ENCODE results near the gene LIM2.

LIM2 gene

DNA sequence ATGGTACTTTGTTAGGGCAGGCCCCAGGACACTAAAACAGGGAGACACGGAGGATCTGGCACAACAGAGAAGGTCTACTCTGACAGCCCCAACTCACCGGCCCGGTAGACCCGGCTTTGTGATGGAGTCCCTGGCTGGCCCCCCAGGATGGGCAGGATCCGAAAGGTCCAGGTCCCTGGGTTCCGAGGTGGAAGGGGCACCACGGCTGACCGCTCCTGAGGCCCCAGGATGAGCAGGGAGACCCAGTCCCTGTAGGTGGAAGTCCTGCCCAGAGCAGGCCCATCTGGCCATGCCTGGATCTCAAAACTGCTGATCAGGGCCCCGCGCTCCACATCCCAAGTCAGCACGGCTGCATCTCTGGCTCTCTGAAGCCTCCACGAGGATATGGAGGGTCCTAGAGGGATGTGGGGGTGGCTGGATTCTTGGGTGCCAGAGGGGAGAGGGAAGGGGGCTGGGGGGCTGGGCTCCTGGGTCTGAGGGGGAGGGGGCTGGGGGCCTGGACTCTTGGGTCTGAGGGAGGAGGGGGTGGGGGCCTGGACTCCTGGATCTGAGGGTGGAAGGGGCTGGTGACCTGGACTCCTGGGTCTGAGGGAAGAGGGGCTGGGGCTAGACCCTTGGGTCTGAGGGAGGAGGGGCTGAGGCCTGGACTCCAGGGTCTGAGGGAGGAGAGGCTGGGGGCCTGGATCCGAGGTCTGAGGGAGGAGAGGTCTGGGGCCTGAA is 50.5 kb downstream of the LIM2 start:
- Mint-ChIP-seq H3K9me3 (peaks cover 5% of the 10 kb centered on the region), H3K27me3 (ENCODE audit: low read depth, poor library complexity) (peaks cover 20% of the 10 kb centered on the region), H3K36me3 (ENCODE audit: low read depth) (peaks cover 4% of the 10 kb centered on the region), H3K27ac (no peak overlapping the region), H3K4me3 (no peak overlapping the region), H3K4me1 (peaks cover 28% of the 10 kb centered on the region)
- TF ChIP-seq, protein P1, sequence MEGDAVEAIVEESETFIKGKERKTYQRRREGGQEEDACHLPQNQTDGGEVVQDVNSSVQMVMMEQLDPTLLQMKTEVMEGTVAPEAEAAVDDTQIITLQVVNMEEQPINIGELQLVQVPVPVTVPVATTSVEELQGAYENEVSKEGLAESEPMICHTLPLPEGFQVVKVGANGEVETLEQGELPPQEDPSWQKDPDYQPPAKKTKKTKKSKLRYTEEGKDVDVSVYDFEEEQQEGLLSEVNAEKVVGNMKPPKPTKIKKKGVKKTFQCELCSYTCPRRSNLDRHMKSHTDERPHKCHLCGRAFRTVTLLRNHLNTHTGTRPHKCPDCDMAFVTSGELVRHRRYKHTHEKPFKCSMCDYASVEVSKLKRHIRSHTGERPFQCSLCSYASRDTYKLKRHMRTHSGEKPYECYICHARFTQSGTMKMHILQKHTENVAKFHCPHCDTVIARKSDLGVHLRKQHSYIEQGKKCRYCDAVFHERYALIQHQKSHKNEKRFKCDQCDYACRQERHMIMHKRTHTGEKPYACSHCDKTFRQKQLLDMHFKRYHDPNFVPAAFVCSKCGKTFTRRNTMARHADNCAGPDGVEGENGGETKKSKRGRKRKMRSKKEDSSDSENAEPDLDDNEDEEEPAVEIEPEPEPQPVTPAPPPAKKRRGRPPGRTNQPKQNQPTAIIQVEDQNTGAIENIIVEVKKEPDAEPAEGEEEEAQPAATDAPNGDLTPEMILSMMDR (IDR thresholded peaks at IDR 0.05) = no peak
- no peak for DNase-seq

DNA sequence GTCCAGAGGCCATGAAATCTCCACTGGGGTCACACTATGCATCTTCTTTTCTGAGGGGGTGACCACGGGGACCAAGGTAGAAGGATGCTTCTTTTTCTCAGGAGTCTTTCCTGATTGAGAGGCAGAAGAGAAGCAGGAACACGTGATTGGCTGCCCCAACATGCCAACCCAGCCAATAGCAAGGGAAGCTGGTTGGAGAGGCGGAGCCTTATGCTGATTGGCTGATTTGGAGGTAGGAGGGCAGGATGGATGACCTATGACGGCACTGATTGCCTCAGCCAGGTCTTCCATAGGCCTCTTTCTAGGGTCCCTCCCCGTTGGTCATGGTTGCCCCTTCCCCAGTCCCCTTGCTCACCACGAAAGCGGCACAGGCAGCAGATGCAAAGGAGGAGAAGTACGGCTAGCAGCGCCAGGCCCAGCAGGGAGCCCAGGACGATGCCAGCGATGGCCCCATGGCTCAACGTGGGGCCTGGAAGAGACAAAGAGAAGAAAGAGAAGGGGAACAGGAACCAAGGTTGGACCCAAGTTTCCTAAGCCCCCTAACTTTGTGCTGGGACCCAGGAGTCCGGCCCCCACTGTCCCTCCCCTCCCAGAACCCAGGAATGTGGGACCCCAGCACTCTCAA is 53.8 kb downstream of the LIM2 start:
- Mint-ChIP-seq H3K4me3 (no peak overlapping the region), H3K36me3 (ENCODE audit: low read depth) (peaks cover 30% of the 10 kb centered on the region), H3K9me3 (peaks cover 14% of the 10 kb centered on the region), H3K27me3 (ENCODE audit: low read depth, poor library complexity) (peaks cover 12% of the 10 kb centered on the region), H3K27ac (no peak overlapping the region), H3K4me1 (peaks cover 8% of the 10 kb centered on the region)
- TF ChIP-seq, protein P1 (IDR thresholded peaks at IDR 0.05) = no peak
- DNase-seq = no peak

DNA sequence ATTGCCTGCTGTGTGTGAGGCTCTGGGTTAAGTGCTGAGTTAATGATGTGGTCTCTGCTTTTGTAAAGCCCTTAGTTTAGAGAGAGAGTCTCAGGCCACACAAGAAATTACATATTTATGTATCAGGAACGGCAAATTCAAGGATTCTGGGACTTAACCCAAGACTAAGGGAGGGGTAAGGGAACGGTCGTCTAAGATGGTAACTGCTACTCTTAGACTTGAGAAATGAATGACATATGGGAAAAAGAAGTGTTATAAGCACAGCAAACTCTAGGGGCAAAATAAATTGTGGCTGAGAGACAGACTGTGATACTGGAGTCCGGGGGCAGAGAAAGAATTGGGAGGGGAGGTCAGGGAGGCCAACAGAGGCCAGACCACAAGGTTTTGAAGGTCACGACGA is 56.1 kb downstream of the LIM2 start:
- Mint-ChIP-seq H3K4me1 (peaks cover 5% of the 10 kb centered on the region), H3K36me3 (ENCODE audit: low read depth) (peaks cover 35% of the 10 kb centered on the region), H3K27me3 (ENCODE audit: low read depth, poor library complexity) (peaks cover 28% of the 10 kb centered on the region), H3K27ac (no peak overlapping the region), H3K9me3 (peaks cover 18% of the 10 kb centered on the region), H3K4me3 (no peak overlapping the region)
- no peak for DNase-seq
- TF ChIP-seq, protein P1 (IDR thresholded peaks at IDR 0.05) = no peak

DNA sequence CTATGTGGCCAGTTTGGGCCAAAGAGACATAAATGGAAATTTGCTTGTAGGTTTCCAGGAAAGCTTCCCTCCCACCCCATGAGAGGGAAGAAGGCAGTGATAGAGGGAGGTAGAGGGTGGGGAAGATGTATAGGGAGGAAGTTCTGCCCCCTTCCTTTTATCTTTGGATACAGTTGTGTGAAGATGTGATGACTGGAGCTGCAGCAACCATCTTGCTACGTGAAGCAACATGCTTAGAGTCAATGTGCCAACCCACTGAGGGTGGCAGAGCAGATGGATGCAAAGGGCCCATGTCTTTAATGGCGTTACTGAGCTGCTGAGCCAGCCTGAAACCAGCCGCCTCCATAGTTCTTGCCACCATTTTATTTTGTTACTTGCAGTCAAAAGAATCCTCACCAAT is 56.6 kb downstream of the LIM2 start:
- peaks cover 5% of the 10 kb centered on the region for H3K4me1 Mint-ChIP-seq
- H3K27me3 Mint-ChIP-seq (ENCODE audit: low read depth, poor library complexity) = peaks cover 33% of the 10 kb centered on the region
- TF ChIP-seq, protein P1 (IDR thresholded peaks at IDR 0.05) = no peak
- no peak overlapping the region for H3K4me3 Mint-ChIP-seq
- H3K36me3 Mint-ChIP-seq (ENCODE audit: low read depth) = peaks cover 35% of the 10 kb centered on the region
- H3K9me3 Mint-ChIP-seq = peaks cover 18% of the 10 kb centered on the region
- H3K27ac Mint-ChIP-seq = no peak overlapping the region
- DNase-seq = no peak

DNA sequence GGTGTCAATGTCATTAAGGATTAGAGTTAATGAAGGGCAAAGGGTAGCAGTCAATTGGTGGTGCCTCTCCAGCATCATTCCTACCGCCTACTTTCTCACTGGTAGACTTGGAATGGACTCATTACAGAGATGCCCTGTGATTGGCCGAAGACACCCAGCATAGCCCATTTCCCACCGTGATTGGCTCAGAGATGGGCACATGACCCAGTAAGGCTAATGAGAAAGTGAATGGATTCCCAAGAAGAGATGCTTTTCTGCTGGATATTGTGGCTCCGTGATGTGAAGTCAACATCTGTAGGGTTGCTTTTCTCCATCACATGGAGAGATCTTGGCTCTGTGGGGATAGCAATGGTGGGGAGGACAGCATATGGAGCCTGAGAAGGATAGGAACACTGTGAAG is 57.4 kb downstream of the LIM2 start:
- TF ChIP-seq, protein P1 (IDR thresholded peaks at IDR 0.05) = no peak
- H3K27me3 Mint-ChIP-seq (ENCODE audit: low read depth, poor library complexity) = peaks cover 40% of the 10 kb centered on the region
- H3K9me3 Mint-ChIP-seq = peaks cover 18% of the 10 kb centered on the region
- H3K4me3 Mint-ChIP-seq = no peak overlapping the region
- DNase-seq = no peak
- H3K36me3 Mint-ChIP-seq (ENCODE audit: low read depth) = peaks cover 35% of the 10 kb centered on the region
- no peak overlapping the region for H3K27ac Mint-ChIP-seq
- peaks cover 5% of the 10 kb centered on the region for H3K4me1 Mint-ChIP-seq
